ENCODE data around the gene LRRC49. TPM values are rescaled to one million over a fixed set of nuclear protein-coding genes. Genes with fewer than 3 reads are reported as not detected.

LRRC49 gene
- total RNA-seq, 6 experiments from 2014 or later: 0.25 to 0.79 (median 0.57) TPM

DNA sequence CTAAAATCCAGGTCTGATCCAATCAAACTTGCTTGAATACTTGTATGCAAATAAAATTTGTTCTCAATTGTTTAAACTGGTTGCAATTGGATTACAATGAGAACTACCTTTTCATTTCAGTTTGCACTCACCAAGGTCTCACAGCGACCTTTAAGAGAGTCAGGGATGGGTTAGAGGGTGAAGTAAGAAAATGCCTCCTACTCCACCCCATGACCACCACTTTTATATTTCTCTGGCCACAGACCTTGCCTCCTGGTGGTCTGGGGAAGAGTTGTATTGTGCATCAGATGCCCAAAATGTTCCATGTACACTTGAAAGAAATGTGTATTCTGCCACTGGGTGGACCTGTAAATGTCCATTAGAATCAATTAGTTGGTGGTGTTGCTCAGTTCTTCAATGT lies 206.3 kb downstream of the LRRC49 start:
- H3K27ac ChIP-seq: no peak overlapping the region
- no peak overlapping the region for H3K4me3 ChIP-seq
- H3K36me3 ChIP-seq: no peaks in the 10 kb centered on the region
- TF ChIP-seq, protein P1, sequence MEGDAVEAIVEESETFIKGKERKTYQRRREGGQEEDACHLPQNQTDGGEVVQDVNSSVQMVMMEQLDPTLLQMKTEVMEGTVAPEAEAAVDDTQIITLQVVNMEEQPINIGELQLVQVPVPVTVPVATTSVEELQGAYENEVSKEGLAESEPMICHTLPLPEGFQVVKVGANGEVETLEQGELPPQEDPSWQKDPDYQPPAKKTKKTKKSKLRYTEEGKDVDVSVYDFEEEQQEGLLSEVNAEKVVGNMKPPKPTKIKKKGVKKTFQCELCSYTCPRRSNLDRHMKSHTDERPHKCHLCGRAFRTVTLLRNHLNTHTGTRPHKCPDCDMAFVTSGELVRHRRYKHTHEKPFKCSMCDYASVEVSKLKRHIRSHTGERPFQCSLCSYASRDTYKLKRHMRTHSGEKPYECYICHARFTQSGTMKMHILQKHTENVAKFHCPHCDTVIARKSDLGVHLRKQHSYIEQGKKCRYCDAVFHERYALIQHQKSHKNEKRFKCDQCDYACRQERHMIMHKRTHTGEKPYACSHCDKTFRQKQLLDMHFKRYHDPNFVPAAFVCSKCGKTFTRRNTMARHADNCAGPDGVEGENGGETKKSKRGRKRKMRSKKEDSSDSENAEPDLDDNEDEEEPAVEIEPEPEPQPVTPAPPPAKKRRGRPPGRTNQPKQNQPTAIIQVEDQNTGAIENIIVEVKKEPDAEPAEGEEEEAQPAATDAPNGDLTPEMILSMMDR (IDR thresholded peaks at IDR 0.05): no peak
- TF ChIP-seq POLR2A (IDR thresholded peaks at IDR 0.05): no peak
- DNase-seq (no peak), ATAC-seq (no peak)
- H3K4me1 ChIP-seq: peaks cover 0 to 2% (median 0%) of the 10 kb centered on the region in 4 donors
- intact Hi-C loops (cut with DNase I): no loop called here
- 80% methylated on average over 1 of the region's 1 CpG for WGBS (ENCODE audit: insufficient coverage, low coverage, low lambda C conversion rate, missing lambda C conversion rate)
- no peaks in the 10 kb centered on the region for H3K9me3 ChIP-seq
- H3K27me3 ChIP-seq: no peaks in the 10 kb centered on the region

Other genes starting within 250 kb of the LRRC49 start
- 10 to 100 TPM; 10.1 to 22.3 (median 14.4) TPM for gene UACA, start 129.3 kb upstream of the LRRC49 start, total RNA-seq
- gene LARP6, start 38.7 kb upstream of the LRRC49 start, total RNA-seq: 10 to 100 TPM in 1 of 6 experiments, 1 to 10 TPM in 5; 1.3 to 13.7 (median 4.1) TPM
- 1 to 10 TPM in 5 of 6 experiments, under 1 TPM in 1; 0.83 to 2.8 (median 1.4) TPM for gene THAP10, start 393 bp upstream of the LRRC49 start, total RNA-seq
- gene THSD4, start 222.6 kb downstream of the LRRC49 start, total RNA-seq: 10 to 100 TPM in 4 of 6 experiments, 1 to 10 TPM in 2; 5.2 to 21.8 (median 13.7) TPM